Body of pancreas (tissue), 4 donors: Measurements from ENCODE around the gene DOK6.

ENCODE experiments used
- CTCF ChIP-seq, 7 experiments: fragments of 450-650 bp in 4 of 7; fragments of 200-600 bp in 3 of 7; sonication (generic) in 3 of 7; IDR thresholded peaks; one replicate each; pipeline ENCODE4 v1.5.1; 2016 to 2019; ENCODE audit warnings: antibody characterized with exemption in 7 of 7
- POLR2A ChIP-seq, 3 donors: fragments of 450-650 bp; IDR thresholded peaks; one replicate each; pipeline ENCODE4 v1.6.1; 2016; ENCODE audit warnings: antibody characterized with exemption in 3 of 3, mild to moderate bottlenecking in 2 of 3

- TF ChIP-seq CTCF (IDR thresholded peaks at IDR 0.05), result no peak
- no peak for TF ChIP-seq POLR2A (IDR thresholded peaks at IDR 0.05)
Measured at GRCh38 chr18:69725009-69725408, 324.3 kb downstream of the DOK6 start.
